PC-9 (cell line): ENCODE results near the gene ROBO1.

ENCODE experiments used
- EZH2 ChIP-seq: fragments of 200-600 bp; sonication (generic); IDR thresholded peaks from 2 replicates; pipeline ENCODE4 v1.8.0; 2017; ENCODE audit warnings: antibody characterized with exemption, low read depth
- TF ChIP-seq, protein P1 (sequence below): fragments of 200-600 bp; sonication (generic); conservative IDR thresholded peaks from 2 replicates; pipeline ENCODE4 v1.6.1; 2017; ENCODE audit warnings: mixed run types, antibody characterized with exemption, mild to moderate bottlenecking, moderate library complexity

GRCh38 chr3:78588906-78589621 lies 1178.7 kb downstream of the ROBO1 start:
- TF ChIP-seq, protein P1, sequence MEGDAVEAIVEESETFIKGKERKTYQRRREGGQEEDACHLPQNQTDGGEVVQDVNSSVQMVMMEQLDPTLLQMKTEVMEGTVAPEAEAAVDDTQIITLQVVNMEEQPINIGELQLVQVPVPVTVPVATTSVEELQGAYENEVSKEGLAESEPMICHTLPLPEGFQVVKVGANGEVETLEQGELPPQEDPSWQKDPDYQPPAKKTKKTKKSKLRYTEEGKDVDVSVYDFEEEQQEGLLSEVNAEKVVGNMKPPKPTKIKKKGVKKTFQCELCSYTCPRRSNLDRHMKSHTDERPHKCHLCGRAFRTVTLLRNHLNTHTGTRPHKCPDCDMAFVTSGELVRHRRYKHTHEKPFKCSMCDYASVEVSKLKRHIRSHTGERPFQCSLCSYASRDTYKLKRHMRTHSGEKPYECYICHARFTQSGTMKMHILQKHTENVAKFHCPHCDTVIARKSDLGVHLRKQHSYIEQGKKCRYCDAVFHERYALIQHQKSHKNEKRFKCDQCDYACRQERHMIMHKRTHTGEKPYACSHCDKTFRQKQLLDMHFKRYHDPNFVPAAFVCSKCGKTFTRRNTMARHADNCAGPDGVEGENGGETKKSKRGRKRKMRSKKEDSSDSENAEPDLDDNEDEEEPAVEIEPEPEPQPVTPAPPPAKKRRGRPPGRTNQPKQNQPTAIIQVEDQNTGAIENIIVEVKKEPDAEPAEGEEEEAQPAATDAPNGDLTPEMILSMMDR: no peak
- TF ChIP-seq EZH2: no peak
